ENCODE data around the gene CREB5. TPM values are rescaled to one million over a fixed set of nuclear protein-coding genes. Genes with fewer than 3 reads are reported as not detected.

Gene CREB5
- total and polyA plus RNA-seq, 2 of the 8 experiments (the other 6 are each of a cell fraction or from before 2014, with no cell fraction given): 2.4 to 2.7 TPM

DNA sequence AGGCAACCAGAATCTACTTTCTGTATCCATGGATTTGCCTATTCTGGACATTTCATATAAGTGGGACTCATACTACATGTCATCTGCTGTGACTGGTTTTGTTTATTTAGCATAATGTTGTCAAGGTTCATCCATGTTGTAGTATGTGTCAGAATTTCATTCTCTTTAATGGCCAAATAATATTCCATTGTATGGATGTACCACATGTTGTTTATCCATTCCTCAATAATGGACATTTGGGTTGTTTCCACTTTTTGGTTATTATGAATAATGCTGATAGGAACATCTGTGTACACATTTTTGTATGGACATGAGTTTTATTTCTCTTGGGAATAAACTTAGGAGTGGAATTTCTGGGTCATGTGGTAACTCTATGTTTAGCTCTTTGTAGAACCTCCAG is 133.7 kb downstream of the CREB5 start:
- Histone ChIP-seq H4K5ac (ENCODE audit: insufficient read length, low read depth, low read length) (no peak overlapping the region), H3K56ac (replicated peaks; ENCODE audit: insufficient read length, low read depth, low read length) (no peak overlapping the region), H3K79me1 (ENCODE audit: low read depth, low read length) (no peaks in the 10 kb centered on the region), H4K8ac (ENCODE audit: extremely low read depth, insufficient read depth, low read length) (no peak overlapping the region), H3K36me3 (ENCODE audit: control insufficient read depth in 2 of 4, insufficient read depth in 4 of 4, low read length in 3 of 4) (no peaks in the 10 kb centered on the region), H3K23ac (ENCODE audit: insufficient read length) (no peak overlapping the region), H3K4me2 (ENCODE audit: insufficient read depth in 1 of 2, low read depth in 2 of 2, low read length in 2 of 2) (no peak overlapping the region), H3K27me3 (replicated peaks in 1 of 4; ENCODE audit: control insufficient read depth in 3 of 4, extremely low read depth in 1 of 4, insufficient read depth in 3 of 4, low read length in 3 of 4) (no peaks in the 10 kb centered on the region; a peak in 1 of 7 replicates), H3K4ac (replicated peaks; ENCODE audit: insufficient read length, low read depth, low read length) (no peak overlapping the region), H3K23me2 (ENCODE audit: low read depth, low read length) (no peaks in the 10 kb centered on the region), H4K91ac (replicated peaks; ENCODE audit: insufficient read length, low read length) (no peak overlapping the region), H2BK12ac (ENCODE audit: low read depth, low read length) (no peak overlapping the region), H2AFZ (ENCODE audit: low read length) (no peak overlapping the region), H4K20me1 (replicated peaks in 1 of 2; ENCODE audit: control insufficient read depth in 1 of 2, insufficient read depth in 2 of 2, low read length in 2 of 2) (no peaks in the 10 kb centered on the region), H2BK20ac (ENCODE audit: low read length) (no peak overlapping the region), H3K14ac (ENCODE audit: insufficient read length) (no peak overlapping the region), H2BK5ac (ENCODE audit: low read depth, low read length) (no peak overlapping the region), H3K4me1 (replicated peaks in 1 of 4; ENCODE audit: control insufficient read depth in 3 of 4, insufficient read depth in 4 of 4, low read length in 3 of 4) (no peaks in the 10 kb centered on the region), H3K18ac (ENCODE audit: extremely low read depth, low read length) (no peak overlapping the region), H3K4me3 (ENCODE audit: extremely low read depth in 1 of 4, insufficient read depth in 2 of 4, low read depth in 3 of 4, low read length in 4 of 4) (no peak overlapping the region), H2BK15ac (ENCODE audit: low read length) (no peak overlapping the region), H3K9ac (replicated peaks in 1 of 4; ENCODE audit: extremely low read depth in 1 of 4, low read depth in 3 of 4, low read length in 3 of 4) (no peak overlapping the region), H2BK120ac (replicated peaks; ENCODE audit: low read depth, low read length) (no peak overlapping the region), H3K79me2 (ENCODE audit: control insufficient read depth in 1 of 2, insufficient read depth in 2 of 2, low read length in 2 of 2) (no peaks in the 10 kb centered on the region), H3K27ac (ENCODE audit: low read depth, low read length) (no peak overlapping the region), H3K9me3 (ENCODE audit: insufficient read depth in 2 of 2, low read depth in 1 of 2, low read length in 1 of 2) (peaks cover 0 to 4% of the 10 kb centered on the region in 2 experiments; a peak in 1 of 4 replicates), H2AK5ac (ENCODE audit: low read depth, low read length) (no peak overlapping the region)
- ChIA-PET CTCF (ENCODE audit: partially characterized antibody) (interaction anchor here (1.0 kb wide), 1 partner anchor 13 kb away, joined by 3 read pairs; no protein-coding TSS in a partner anchor), POLR2A (ENCODE audit: partially characterized antibody) (no interaction called here)
- TF ChIP-seq KDM1A (IDR thresholded peaks at IDR 0.05; ENCODE audit: borderline replicate concordance, low read length): no peak
- no peak for TF ChIP-seq EZH2 (IDR thresholded peaks at IDR 0.05; ENCODE audit: low read depth, low read length, severe bottlenecking)
- TF ChIP-seq CTCF (IDR thresholded peaks at IDR 0.05; ENCODE audit: control extremely low read depth in 1 of 3, insufficient read depth in 1 of 3, low read depth in 1 of 3, low read length in 3 of 3): no peak
- no peak for TF ChIP-seq ASH2L (IDR thresholded peaks at IDR 0.05; ENCODE audit: low read length)
- no peak for TF ChIP-seq ATF2 (IDR thresholded peaks at IDR 0.05; ENCODE audit: low read length)
- no peak for TF ChIP-seq JUN (IDR thresholded peaks at IDR 0.05; ENCODE audit: low read depth, low read length)
- no peak for TF ChIP-seq RBBP5 (IDR thresholded peaks at IDR 0.05; ENCODE audit: borderline replicate concordance, low read depth, low read length)
- no peak for TF ChIP-seq TCF12 (IDR thresholded peaks at IDR 0.05; ENCODE audit: low read depth, low read length)
- TF ChIP-seq NANOG (IDR thresholded peaks at IDR 0.05; ENCODE audit: insufficient read depth, low read depth, low read length, poor library complexity, severe bottlenecking): no peak
- TF ChIP-seq CBX5 (IDR thresholded peaks at IDR 0.05; ENCODE audit: low read depth, low read length): no peak
- DNase-seq (ENCODE audit: low read depth in 1 of 2, low spot score in 2 of 2) (no peak), FAIRE-seq (no peak)
